Stomach smooth muscle (tissue), 2 donors: ENCODE measurements around the gene AMZ1.
A peak's percentile ranks its signal among the peaks of the same experiment; 100 is the strongest.

Experiments
- H3K27ac ChIP-seq: one replicate; pipeline ENCODE4 v1.7.0; 2013; ENCODE audit warnings: mild to moderate bottlenecking, low read length, inconsistent platforms
- H3K27me3 ChIP-seq, 2 donors: one replicate each; pipeline ENCODE4 v1.7.0; 2013; ENCODE audit warnings: low read length in 2 of 2; ENCODE audit not compliant: insufficient read depth in 2 of 2, control insufficient read depth in 1 of 2
- H3K36me3 ChIP-seq, 2 donors: one replicate each; pipeline ENCODE4 v1.7.0; 2013; ENCODE audit warnings: low read length in 2 of 2; ENCODE audit not compliant: control insufficient read depth in 2 of 2, insufficient read depth in 2 of 2
- H3K4me1 ChIP-seq: one replicate; pipeline ENCODE4 v1.7.0; 2013; ENCODE audit warnings: low read length; ENCODE audit not compliant: control insufficient read depth, insufficient read depth
- H3K4me3 ChIP-seq, 2 donors: one replicate each; pipeline ENCODE4 v1.7.0; 2013; ENCODE audit warnings: low read length in 2 of 2
- H3K9ac ChIP-seq, 2 donors: one replicate each; pipeline ENCODE4 v1.7.0; 2013; ENCODE audit warnings: low read length in 2 of 2, mild to moderate bottlenecking in 1 of 2
- H3K9me3 ChIP-seq, 2 donors: one replicate each; pipeline ENCODE4 v1.7.0; 2013; ENCODE audit warnings: low read length in 2 of 2; ENCODE audit not compliant: control insufficient read depth in 2 of 2
- donor health status: healthy.
- donor health status: Pancreatic carcinoma.

AMZ1 gene

GRCh38 chr7:2715341-2716231 is 27.6 kb downstream of the AMZ1 start:
- peak overlapping the region; percentile 69 for H3K27ac ChIP-seq
- H3K9me3 ChIP-seq = no peaks in the 10 kb centered on the region
- no peak overlapping the region for H3K4me3 ChIP-seq
- H3K27me3 ChIP-seq = no peaks in the 10 kb centered on the region
- H3K4me1 ChIP-seq = peaks cover 28% of the 10 kb centered on the region
- H3K36me3 ChIP-seq = peaks cover 0 to 3% of the 10 kb centered on the region in 2 donors
- H3K9ac ChIP-seq = no peak overlapping the region

GRCh38 chr7:2716488-2716887 is 28.5 kb downstream of the AMZ1 start:
- Histone ChIP-seq H3K27ac (peak overlapping the region; percentile 69), H3K9ac (no peak overlapping the region), H3K9me3 (no peaks in the 10 kb centered on the region), H3K4me1 (peaks cover 28% of the 10 kb centered on the region), H3K4me3 (no peak overlapping the region), H3K36me3 (peaks cover 4 to 8% of the 10 kb centered on the region in 2 donors), H3K27me3 (no peaks in the 10 kb centered on the region)

GRCh38 chr7:2716906-2717292 is 28.9 kb downstream of the AMZ1 start:
- Histone ChIP-seq H3K9ac (no peak overlapping the region), H3K36me3 (peaks cover 4 to 8% of the 10 kb centered on the region in 2 donors), H3K27ac (peak overlapping the region; percentile 69), H3K4me3 (peak overlapping the region in 1 of 2 donors; percentile 52), H3K4me1 (peaks cover 28% of the 10 kb centered on the region), H3K9me3 (no peaks in the 10 kb centered on the region), H3K27me3 (no peaks in the 10 kb centered on the region)

- H3K27me3 ChIP-seq = no peaks in the 10 kb centered on the region
Measured at GRCh38 chr7:2717293-2718261, 29.6 kb downstream of the AMZ1 start.

GRCh38 chr7:2718296-2718965 is 30.4 kb downstream of the AMZ1 start:
- Histone ChIP-seq H3K27me3 (no peaks in the 10 kb centered on the region), H3K36me3 (peaks cover 4 to 14% of the 10 kb centered on the region in 2 donors), H3K4me1 (peaks cover 23% of the 10 kb centered on the region), H3K9me3 (no peaks in the 10 kb centered on the region), H3K9ac (no peak overlapping the region), H3K27ac (peak overlapping the region; percentile 69), H3K4me3 (peak overlapping the region in 1 of 2 donors; percentile 52)

More at GRCh38 chr7:2717293-2718261, 29.6 kb downstream of the AMZ1 start:
- Histone ChIP-seq H3K9me3 (no peaks in the 10 kb centered on the region), H3K4me1 (peaks cover 26% of the 10 kb centered on the region), H3K9ac (peak overlapping the region; percentile 42 to 43), H3K4me3 (peak overlapping the region; percentile 20 to 52), H3K36me3 (peaks cover 4 to 8% of the 10 kb centered on the region in 2 donors), H3K27ac (peak overlapping the region; percentile 69)

GRCh38 chr7:2719007-2719406 is 31.0 kb downstream of the AMZ1 start:
- Histone ChIP-seq H3K27ac (no peak overlapping the region), H3K4me3 (no peak overlapping the region), H3K9ac (no peak overlapping the region), H3K4me1 (peaks cover 23% of the 10 kb centered on the region), H3K36me3 (peaks cover 4 to 15% of the 10 kb centered on the region in 2 donors), H3K27me3 (no peaks in the 10 kb centered on the region), H3K9me3 (no peaks in the 10 kb centered on the region)

GRCh38 chr7:2720024-2720423 is 32.0 kb downstream of the AMZ1 start:
- H3K4me1 ChIP-seq = peaks cover 23% of the 10 kb centered on the region
- H3K4me3 ChIP-seq = no peak overlapping the region
- no peaks in the 10 kb centered on the region for H3K27me3 ChIP-seq
- no peak overlapping the region for H3K27ac ChIP-seq
- H3K9ac ChIP-seq = no peak overlapping the region
- H3K9me3 ChIP-seq = no peaks in the 10 kb centered on the region
- peaks cover 7 to 15% of the 10 kb centered on the region in 2 donors for H3K36me3 ChIP-seq

- Histone ChIP-seq H3K27ac (no peak overlapping the region), H3K27me3 (no peaks in the 10 kb centered on the region), H3K4me1 (peaks cover 16% of the 10 kb centered on the region)
Measured at GRCh38 chr7:2721842-2722241, 33.8 kb downstream of the AMZ1 start.

GRCh38 chr7:2722591-2722990 is 34.6 kb downstream of the AMZ1 start:
- H3K9me3 ChIP-seq = no peaks in the 10 kb centered on the region
- H3K4me1 ChIP-seq = peaks cover 9% of the 10 kb centered on the region
- no peak overlapping the region for H3K4me3 ChIP-seq
- H3K27me3 ChIP-seq = no peaks in the 10 kb centered on the region
- no peak overlapping the region for H3K9ac ChIP-seq
- H3K27ac ChIP-seq = no peak overlapping the region
- peaks cover 9 to 19% of the 10 kb centered on the region in 2 donors for H3K36me3 ChIP-seq

More at GRCh38 chr7:2721842-2722241, 33.8 kb downstream of the AMZ1 start:
- Histone ChIP-seq H3K9ac (no peak overlapping the region), H3K4me3 (no peak overlapping the region), H3K9me3 (no peaks in the 10 kb centered on the region), H3K36me3 (peaks cover 9 to 19% of the 10 kb centered on the region in 2 donors)
